HEK293 (cell line): ENCODE measurements around the gene MYL4.

ENCODE experiments used
- CTCF ChIA-PET: fragments of 350-600 bp; formaldehyde crosslinking; extraction: SDS; loops from one replicate; lab custom pipeline; 2021; ENCODE audit warnings: antibody characterized with exemption; lab: Yijun Ruan, JAX
- POLR2A ChIA-PET: fragments of 300-600 bp; formaldehyde crosslinking; extraction: SDS; loops from one replicate; lab custom pipeline; 2020; ENCODE audit warnings: antibody characterized with exemption, inconsistent platforms; lab: Yijun Ruan, JAX
- H3K27ac ChIP-seq: fragments of 200-500 bp; sonication (Bioruptor generic); 2 replicates; pipeline ENCODE4 v1.5.1; 2014; ENCODE audit warnings: low read depth, low read length, control low read depth, inconsistent platforms; ENCODE audit errors: extremely low read depth
- H3K36me3 ChIP-seq, 2 experiments: fragments of 200-500 bp in 1 of 2; sonication (Bioruptor generic) in 1 of 2; 1 replicate in 1 of 2; 2 replicates in 1 of 2; pipeline ENCODE4 v1.5.1; 2014 to 2017; ENCODE audit warnings: inconsistent platforms in 2 of 2, low read length in 2 of 2; ENCODE audit not compliant: control insufficient read depth in 2 of 2, insufficient read depth in 1 of 2
- H3K4me1 ChIP-seq: fragments of 200-500 bp; sonication (Bioruptor generic); 2 replicates; pipeline ENCODE4 v1.5.1; 2014; ENCODE audit warnings: mild to moderate bottlenecking, low read length, inconsistent platforms; ENCODE audit not compliant: control insufficient read depth, insufficient read depth
- H3K4me3 ChIP-seq: 2 replicates; pipeline ENCODE4 v1.5.1; 2011; ENCODE audit warnings: low read depth, mild to moderate bottlenecking, control low read depth, low read length, moderate library complexity
- H3K9me3 ChIP-seq: fragments of 200-500 bp; sonication (Bioruptor generic); 2 replicates; pipeline ENCODE4 v1.5.1; 2014; ENCODE audit warnings: low read depth, low read length, inconsistent platforms; ENCODE audit not compliant: control insufficient read depth, insufficient read depth
- BCL6B ChIP-seq: fragments of 450-650 bp; formaldehyde crosslinking; IDR thresholded peaks from 2 replicates; pipeline ENCODE4 v1.5.1; 2017; ENCODE audit warnings: missing biosample characterization, missing genetic modification characterization
- EGR2 ChIP-seq: fragments of 450-650 bp; formaldehyde crosslinking; IDR thresholded peaks from 2 replicates; pipeline ENCODE4 v1.5.1; 2016; ENCODE audit warnings: low read depth, missing biosample characterization, missing genetic modification characterization
- INSM2 ChIP-seq: fragments of 450-650 bp; formaldehyde crosslinking; IDR thresholded peaks from 2 replicates; pipeline ENCODE4 v1.5.1; 2016; ENCODE audit warnings: missing biosample characterization, missing genetic modification characterization
- KLF8 ChIP-seq: fragments of 450-650 bp; formaldehyde crosslinking; IDR thresholded peaks from 2 replicates; pipeline ENCODE4 v1.5.1; 2016; ENCODE audit warnings: missing biosample characterization, missing genetic modification characterization
- PRDM4 ChIP-seq: fragments of 450-650 bp; formaldehyde crosslinking; IDR thresholded peaks from 2 replicates; pipeline ENCODE4 v1.5.1; 2017; ENCODE audit warnings: missing biosample characterization, missing genetic modification characterization
- ZBTB48 ChIP-seq: fragments of 450-650 bp; formaldehyde crosslinking; IDR thresholded peaks from 2 replicates; pipeline ENCODE4 v1.5.1; 2016; ENCODE audit warnings: missing biosample characterization, missing genetic modification characterization
- ZFHX2 ChIP-seq: fragments of 450-650 bp; formaldehyde crosslinking; conservative IDR thresholded peaks from 2 replicates; pipeline ENCODE4 v1.5.1; 2016; ENCODE audit warnings: missing biosample characterization, missing genetic modification characterization
- ZNF266 ChIP-seq: fragments of 450-650 bp; formaldehyde crosslinking; IDR thresholded peaks from 2 replicates; pipeline ENCODE4 v1.5.1; 2016; ENCODE audit warnings: missing biosample characterization, missing genetic modification characterization, low read depth
- ZNF280D ChIP-seq: fragments of 450-650 bp; formaldehyde crosslinking; IDR thresholded peaks from 2 replicates; pipeline ENCODE4 v1.5.1; 2016; ENCODE audit warnings: missing biosample characterization, missing genetic modification characterization
- ZNF473 ChIP-seq: fragments of 450-650 bp; formaldehyde crosslinking; IDR thresholded peaks from 2 replicates; pipeline ENCODE4 v1.5.1; 2017; ENCODE audit warnings: missing biosample characterization, missing genetic modification characterization
- ZNF558 ChIP-seq: fragments of 450-650 bp; formaldehyde crosslinking; IDR thresholded peaks from 2 replicates; pipeline ENCODE4 v1.5.1; 2016; ENCODE audit warnings: missing biosample characterization, missing genetic modification characterization
- TF ChIP-seq, protein P1 (sequence below): fragments of 450-650 bp; formaldehyde crosslinking; IDR thresholded peaks from 2 replicates; pipeline ENCODE4 v1.5.1; 2016; ENCODE audit warnings: missing biosample characterization, missing genetic modification characterization

MYL4 gene

DNA sequence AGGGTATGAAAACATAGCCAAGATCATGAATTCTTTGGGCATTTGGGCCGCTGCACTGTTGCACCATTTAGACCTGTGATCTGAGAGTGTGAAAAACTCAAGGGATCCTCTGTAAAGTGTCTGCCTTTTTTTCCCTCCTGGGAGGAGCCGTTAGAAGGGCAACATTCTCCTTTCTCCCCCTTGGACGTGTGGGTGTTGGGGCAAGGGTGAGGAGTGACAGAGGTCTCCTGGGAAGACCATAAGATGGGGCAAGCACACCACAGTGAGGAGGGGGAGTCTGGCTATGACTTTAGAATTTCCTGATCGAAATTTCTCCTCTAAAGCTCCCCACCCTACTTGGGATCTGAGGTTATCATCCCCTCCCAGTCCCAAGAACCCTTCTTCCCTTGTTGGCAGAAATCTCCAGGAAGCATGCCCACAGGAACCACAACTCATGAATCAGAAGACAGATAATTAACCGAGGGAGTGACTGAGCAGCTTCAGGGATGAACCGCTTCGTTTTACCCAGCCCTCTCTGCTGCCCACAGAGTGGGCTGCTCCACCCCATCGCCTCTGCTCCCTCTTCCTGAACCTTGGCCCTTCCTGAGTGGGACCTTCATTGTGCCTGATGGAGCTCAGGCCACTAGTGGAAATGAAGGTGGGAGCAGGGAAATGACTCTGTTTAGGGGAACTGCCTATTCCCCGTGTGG lies 48.6 kb downstream of the MYL4 start:
- Histone ChIP-seq H3K27ac (no peak overlapping the region), H3K36me3 (no peaks in the 10 kb centered on the region), H3K4me3 (no peak overlapping the region), H3K9me3 (no peaks in the 10 kb centered on the region), H3K4me1 (no peaks in the 10 kb centered on the region; the same call in 1 of the 2 replicates)
- TF ChIP-seq ZFHX2 (tag by site-specific recombination) (peak; percentile 77), ZNF473 (tag by site-specific recombination) (no peak), EGR2 (tag by site-specific recombination) (peak; percentile 69), PRDM4 (tag by site-specific recombination) (no peak), ZBTB48 (tag by site-specific recombination) (peak; percentile 95)
- TF ChIP-seq, protein P1, sequence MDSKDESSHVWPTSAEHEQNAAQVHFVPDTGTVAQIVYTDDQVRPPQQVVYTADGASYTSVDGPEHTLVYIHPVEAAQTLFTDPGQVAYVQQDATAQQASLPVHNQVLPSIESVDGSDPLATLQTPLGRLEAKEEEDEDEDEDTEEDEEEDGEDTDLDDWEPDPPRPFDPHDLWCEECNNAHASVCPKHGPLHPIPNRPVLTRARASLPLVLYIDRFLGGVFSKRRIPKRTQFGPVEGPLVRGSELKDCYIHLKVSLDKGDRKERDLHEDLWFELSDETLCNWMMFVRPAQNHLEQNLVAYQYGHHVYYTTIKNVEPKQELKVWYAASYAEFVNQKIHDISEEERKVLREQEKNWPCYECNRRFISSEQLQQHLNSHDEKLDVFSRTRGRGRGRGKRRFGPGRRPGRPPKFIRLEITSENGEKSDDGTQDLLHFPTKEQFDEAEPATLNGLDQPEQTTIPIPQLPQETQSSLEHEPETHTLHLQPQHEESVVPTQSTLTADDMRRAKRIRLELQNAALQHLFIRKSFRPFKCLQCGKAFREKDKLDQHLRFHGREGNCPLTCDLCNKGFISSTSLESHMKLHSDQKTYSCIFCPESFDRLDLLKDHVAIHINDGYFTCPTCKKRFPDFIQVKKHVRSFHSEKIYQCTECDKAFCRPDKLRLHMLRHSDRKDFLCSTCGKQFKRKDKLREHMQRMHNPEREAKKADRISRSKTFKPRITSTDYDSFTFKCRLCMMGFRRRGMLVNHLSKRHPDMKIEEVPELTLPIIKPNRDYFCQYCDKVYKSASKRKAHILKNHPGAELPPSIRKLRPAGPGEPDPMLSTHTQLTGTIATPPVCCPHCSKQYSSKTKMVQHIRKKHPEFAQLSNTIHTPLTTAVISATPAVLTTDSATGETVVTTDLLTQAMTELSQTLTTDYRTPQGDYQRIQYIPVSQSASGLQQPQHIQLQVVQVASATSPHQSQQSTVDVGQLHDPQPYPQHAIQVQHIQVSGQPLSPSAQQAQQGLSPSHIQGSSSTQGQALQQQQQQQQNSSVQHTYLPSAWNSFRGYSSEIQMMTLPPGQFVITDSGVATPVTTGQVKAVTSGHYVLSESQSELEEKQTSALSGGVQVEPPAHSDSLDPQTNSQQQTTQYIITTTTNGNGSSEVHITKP (tag by site-specific recombination): peak; percentile 79
- ChIA-PET CTCF (interaction anchor here (0.6 to 5.3 kb wide), 8 partner anchors 16 to 179 kb away, joined by 3 to 26 read pairs (median 3); no protein-coding TSS in a partner anchor), POLR2A (interaction anchor here (1.5 kb wide), 1 partner anchor 18 kb away, joined by 6 read pairs; no protein-coding TSS in a partner anchor)

- H3K27ac ChIP-seq: no peak overlapping the region
- H3K4me1 ChIP-seq: no peaks in the 10 kb centered on the region
- TF ChIP-seq ZNF266 (tag by site-specific recombination) (no peak), KLF8 (tag by site-specific recombination) (no peak), ZNF558 (tag by site-specific recombination) (no peak), BCL6B (tag by site-specific recombination) (no peak), ZNF280D (no peak), INSM2 (no peak)
- no peak overlapping the region for H3K4me3 ChIP-seq
- no peaks in the 10 kb centered on the region for H3K36me3 ChIP-seq
- ChIA-PET CTCF (no interaction called here), POLR2A (no interaction called here)
- H3K9me3 ChIP-seq: no peaks in the 10 kb centered on the region
These were observed 53.4 kb downstream of the MYL4 start for GRCh38 chr17:47262586-47262985.
